ENCODE results near the gene RRH.
"Not testable (repeated sequence)": the region's sequence is repeated elsewhere in the genome, so short reads cannot be mapped to it uniquely, and the experiment has no call there.

Gene RRH

GRCh38 chr4:109846395-109847098, 18.8 kb downstream of the RRH start:
- no peak for DNase-seq (ENCODE audit: low read depth, low spot score)

- DNase-seq (ENCODE audit: low read depth, low spot score): no peak
These were observed 20.2 kb downstream of the RRH start, which contains the start of gene LRIT3 for GRCh38 chr4:109847896-109848442. TSS of gene LRIT3 (plus strand) at chr4:109848107. CDS start at chr4:109848202, 95 bp downstream.

- no peak for DNase-seq (ENCODE audit: low read depth, low spot score)
These were observed 20.7 kb downstream of the RRH start for GRCh38 chr4:109848501-109848900.

DNA sequence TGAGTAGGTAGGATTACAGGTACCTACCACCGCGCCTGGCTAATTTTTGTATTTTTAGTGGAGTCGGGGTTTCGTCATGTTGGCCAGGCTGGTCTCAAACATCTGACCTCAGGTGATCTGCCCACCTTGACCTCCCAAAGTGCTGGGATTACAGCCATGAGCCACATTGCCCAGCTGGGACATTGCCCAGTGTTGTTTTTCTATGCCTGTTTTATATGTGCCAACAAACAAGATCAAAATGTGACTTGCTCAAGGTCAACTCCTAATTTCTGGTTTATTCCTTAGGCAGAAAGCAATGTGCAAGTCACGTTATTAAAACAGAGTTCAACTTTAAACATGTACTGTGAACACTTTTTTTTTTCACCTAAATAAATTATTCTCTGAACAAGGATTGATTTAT, 22.8 kb downstream of the RRH start:
- DNase-seq (ENCODE audit: low read depth, low spot score): no peak

DNA sequence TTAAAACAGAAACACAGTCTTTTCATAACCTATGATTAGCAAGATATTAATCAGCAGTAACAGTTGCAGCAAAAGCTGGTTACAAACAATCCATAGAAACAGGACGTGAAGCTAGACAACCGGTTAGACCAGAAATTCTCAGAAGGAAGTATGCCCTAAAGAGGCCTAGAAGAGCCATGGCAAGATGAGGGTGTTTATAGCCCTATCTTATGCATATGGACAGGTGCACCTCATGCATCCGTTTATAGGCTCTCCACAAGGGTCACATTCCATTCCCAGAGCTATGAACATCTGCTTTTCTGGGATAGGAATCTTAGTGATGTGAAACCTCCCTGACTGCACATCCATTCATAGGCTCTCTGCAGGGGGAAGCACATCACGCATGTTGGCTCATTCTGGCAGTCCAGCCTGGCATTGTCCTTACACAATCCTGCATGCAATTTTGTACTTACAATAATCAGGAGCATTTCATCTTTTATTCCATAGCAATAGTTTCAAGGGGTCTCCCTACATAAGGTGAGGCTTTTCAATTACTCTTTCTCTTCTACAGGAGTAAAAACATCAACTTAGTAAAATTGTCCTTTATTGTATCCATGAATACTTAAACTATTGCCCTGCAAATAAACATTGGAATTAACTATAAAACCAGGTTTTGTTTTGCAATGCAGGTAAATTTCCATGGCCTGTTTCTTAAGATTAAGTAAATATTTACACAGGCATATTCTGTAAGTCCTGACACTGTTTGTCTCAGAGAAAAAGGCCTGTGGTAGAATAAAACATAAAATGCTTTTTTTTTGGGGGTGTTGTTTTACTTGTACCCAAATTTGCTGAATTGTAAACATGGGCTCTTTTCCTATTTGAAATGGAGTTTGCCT, 31.9 kb downstream of the RRH start:
- not testable (repeated sequence) for DNase-seq (ENCODE audit: low read depth, low spot score)

DNA sequence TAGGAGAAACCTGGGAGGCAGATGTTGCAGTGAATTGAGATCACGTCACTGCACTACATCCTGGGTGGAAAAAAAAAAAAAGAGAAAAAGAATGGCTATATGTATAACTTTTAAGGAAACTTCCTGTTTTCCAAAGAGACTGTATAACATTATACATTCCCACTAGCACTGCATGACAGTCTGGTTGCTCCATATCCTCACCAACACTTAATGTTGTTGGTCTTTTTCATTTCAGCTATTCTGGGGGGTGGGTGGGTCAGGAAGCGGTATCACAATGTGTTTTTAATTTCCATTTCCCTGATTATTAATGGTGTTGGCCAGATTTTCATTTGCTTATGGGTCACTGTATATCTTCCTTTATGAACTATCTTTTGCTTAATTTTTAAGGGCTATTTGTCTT, 33.5 kb downstream of the RRH start:
- DNase-seq (ENCODE audit: low read depth, low spot score): no peak

GRCh38 chr4:109861916-109862511, 34.2 kb downstream of the RRH start:
- no peak for DNase-seq (ENCODE audit: low read depth, low spot score)

GRCh38 chr4:109864134-109864533, 36.4 kb downstream of the RRH start:
- DNase-seq (ENCODE audit: low read depth, low spot score): no peak

- DNase-seq (ENCODE audit: low read depth, low spot score): no peak
These were observed 42.3 kb downstream of the RRH start for GRCh38 chr4:109870061-109870460.

DNA sequence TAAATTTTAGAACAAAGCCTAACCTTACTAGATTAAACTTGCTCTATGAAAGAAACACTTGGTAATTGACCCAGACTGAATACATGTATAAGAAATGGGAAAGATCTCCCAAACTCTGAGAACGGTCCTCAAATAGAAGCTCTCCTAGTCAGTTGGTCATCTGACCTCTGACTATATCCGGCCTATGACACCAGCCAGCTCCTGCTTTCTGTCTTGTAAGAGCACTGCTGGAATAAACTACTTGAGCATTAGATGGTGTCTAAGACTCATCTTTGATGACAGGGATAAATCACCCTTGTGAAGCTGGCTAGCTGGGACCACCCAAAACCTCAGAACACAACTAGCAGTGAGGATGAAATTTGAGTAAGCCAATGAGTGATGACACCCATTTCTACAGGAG, 44.3 kb downstream of the RRH start:
- no peak for DNase-seq (ENCODE audit: low read depth, low spot score)

DNA sequence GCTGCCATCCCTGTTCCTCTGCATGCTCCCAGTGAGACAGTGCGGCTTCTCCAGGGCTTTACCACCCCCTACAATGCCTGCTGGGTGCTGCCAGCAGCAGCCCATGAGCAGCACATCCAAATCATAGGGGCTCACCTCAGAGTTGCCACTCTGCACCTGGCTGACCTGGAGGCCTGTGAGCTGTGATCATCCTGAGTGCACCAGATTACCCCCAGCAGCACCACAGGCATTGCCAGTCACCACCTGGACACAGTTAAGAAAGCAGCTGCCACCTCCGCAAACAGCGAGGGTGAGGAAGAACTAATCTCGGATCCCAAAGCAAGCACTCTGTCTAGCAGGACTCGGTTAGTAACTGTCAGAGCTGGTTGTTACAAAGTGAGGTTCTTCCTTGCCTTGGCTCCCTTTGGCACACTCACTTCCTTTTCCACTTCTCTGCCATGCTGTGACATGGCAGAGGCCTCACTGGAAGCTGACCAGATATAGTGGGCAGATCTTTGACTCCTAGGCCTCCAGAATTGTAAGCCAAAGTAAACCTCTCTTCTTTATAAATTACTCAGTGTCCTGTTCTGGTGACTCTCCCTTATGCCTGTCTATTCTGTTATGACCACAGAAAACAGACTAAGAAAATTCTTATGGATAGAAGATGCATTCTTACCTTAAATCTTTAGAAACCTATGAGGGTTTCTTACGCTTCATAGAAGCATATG, 45.3 kb downstream of the RRH start:
- DNase-seq (ENCODE audit: low read depth, low spot score): no peak

DNA sequence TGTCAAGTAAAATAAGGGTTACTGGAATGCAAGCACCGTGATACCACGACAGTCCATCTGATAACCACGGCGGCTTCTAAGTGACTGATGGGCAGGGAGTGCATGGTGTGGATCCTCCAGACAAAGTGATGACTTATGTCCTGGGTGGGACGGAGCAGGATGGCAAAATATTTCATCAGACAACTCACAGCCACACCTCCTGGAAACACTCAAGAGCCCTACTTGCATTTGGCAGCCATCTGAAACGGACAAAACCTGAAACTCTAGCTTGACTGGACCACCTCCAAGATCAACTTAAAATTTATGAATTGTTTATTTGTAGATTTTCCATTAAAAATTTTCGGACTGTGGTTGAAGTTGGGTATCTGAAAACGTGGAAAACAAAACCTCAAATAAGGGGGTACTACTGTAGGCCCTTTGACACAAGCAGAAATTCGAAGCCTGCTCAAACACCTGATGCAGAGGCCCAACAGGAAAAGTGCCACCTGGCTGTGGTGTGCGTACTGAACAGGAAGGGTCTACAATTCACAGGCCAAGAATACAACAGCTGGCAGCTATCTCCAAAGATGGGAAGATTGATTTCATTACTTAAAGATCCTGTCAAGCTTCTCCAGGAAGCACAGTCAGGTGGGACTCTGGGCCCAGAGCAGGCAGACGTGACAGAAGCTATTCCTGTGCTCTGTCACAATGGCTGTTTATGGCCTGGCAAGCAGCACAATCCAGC, 46.2 kb downstream of the RRH start:
- no peak for DNase-seq (ENCODE audit: low read depth, low spot score)

DNA sequence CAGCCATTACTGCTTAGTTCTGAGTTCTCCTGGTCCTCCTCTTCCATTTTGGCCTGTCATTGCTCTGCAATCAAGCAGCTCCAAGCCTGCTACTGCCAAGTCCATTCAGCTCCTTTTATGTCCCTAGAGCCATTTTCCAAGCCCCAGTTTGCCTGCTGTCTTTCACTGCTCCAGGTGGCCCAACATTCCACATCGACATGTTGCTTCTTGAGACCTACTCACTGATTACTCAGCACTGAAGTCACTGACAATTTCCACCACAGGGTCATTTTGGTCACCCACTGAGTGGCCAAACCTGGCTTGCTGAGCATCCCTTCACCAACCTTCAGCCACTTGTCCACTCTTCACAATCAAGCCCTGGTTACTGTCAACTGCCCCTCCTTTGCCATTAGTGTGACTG, 47.3 kb downstream of the RRH start:
- no peak for DNase-seq (ENCODE audit: low read depth, low spot score)

GRCh38 chr4:109875553-109875952, 47.8 kb downstream of the RRH start:
- not testable (repeated sequence) for DNase-seq (ENCODE audit: low read depth, low spot score)

- DNase-seq (ENCODE audit: low read depth, low spot score): no peak
These were observed 49.0 kb downstream of the RRH start for GRCh38 chr4:109876634-109877265.

GRCh38 chr4:109877400-109877799, 49.6 kb downstream of the RRH start:
- DNase-seq (ENCODE audit: low read depth, low spot score): no peak

- no peak for DNase-seq (ENCODE audit: low read depth, low spot score)
These were observed 50.6 kb downstream of the RRH start for GRCh38 chr4:109878355-109878754.

DNA sequence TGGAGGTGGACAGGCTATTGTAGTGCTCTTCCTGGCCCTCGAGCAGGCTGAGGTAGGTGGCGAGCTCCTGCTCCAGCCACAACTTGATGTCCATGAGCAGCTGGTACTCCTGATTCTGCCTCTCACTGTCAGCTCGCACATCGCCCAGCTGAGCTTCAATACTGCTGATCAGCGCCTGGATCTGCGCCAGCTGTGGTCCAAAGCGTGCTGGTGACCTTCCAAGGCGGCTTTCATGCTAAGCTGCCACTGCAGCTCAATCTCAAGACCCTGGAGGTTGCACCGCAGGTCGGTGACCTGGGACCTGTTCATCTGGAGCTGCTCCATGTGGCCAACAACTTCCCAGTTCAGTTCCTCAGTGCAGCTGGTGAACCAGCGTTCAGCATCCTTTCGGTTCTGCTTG, 51.3 kb downstream of the RRH start:
- DNase-seq (ENCODE audit: low read depth, low spot score): no peak

DNA sequence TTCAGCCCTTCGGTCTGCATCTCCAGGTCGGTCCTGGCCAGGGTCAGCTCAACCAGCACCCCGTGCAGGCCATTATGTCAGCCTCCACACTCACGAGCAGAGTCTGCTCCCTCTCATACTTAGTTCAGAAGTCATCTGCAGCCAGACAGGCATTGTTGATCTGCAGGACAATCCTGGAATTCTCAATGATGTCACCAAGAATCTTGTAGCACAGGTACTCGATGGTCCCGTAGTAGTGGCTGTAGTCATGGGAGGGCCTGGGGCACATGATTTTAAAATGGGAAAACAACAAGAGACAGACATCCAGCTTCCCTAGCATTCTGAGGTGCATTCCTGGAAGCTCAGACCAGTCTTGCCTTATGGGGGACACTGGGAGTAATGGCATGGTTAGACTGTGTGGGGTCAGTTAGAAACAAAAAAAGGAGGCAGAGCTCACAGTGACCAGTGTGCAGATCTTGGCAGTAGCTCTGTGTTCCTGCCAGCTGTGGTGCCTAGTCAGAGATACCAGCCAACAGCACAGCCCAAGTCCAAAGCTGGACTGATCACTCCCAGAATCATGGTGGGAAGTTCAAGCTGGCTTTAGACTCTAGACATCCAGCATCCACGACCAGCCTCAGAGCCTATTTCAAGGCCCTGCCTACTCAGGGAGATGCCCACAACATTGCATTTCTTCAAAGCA, 52.0 kb downstream of the RRH start:
- DNase-seq (ENCODE audit: low read depth, low spot score): no peak

GRCh38 chr4:109886303-109886702, 58.5 kb downstream of the RRH start:
- no peak for DNase-seq (ENCODE audit: low read depth, low spot score)
